AG09309 (cell line): ENCODE data around the gene NELFA.

Experiments used
- DNase-seq: peaks from one replicate; pipeline ENCODE4 v3.0.0-alpha.2; 2010; ENCODE audit warnings: low read depth
- H3K4me3 ChIP-seq: 2 replicates; pipeline ENCODE4 v1.5.1; 2011; ENCODE audit warnings: mild to moderate bottlenecking, low read depth, low read length, moderate library complexity; ENCODE audit not compliant: control insufficient read depth
- CTCF ChIP-seq: IDR thresholded peaks from 2 replicates; pipeline ENCODE4 v1.5.1; 2011; ENCODE audit warnings: mild to moderate bottlenecking, low read depth, low read length, inconsistent platforms; ENCODE audit not compliant: insufficient read depth, control insufficient read depth; ENCODE audit errors: missing control alignments

The NELFA gene

DNA sequence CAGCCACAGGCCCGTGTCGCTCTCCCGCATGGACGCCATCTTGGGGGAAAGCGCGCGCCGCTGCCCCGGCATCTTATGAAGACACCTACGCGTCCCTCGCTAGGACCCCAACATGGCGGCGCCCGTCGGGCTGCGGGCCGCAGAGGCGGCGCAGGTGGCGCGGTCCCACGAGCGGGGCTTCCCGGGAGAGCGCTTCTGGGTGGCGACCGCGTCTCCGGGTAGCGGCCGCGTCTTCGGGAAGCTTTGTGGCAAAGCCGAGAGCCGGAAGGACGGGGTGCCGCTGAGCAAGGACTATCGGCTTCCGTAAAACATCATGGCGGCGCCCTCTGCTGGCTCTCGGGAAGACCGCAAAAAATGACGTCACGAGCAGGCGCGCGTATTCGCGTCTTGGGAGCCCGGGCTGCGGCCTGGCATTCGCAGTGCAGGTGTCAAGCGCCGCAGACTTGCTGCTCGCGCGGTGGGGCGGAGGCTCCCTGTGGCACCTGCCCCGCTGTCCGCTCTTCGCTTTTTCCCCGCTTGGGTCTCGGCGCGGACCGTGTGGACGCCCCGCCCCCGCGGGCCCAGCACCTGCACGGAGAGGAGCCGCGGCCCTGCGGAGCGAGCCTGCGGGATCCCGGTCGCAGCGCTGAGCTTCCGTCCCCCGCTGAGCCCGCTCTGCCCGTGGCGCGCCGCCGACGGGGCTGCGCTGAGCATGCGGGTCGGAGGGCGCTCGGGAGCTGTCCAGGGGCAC is at the start of gene NELFA:
Gene NELFA (minus strand): TSS at position 54 of the 730 bp plus-strand sequence. CDS start 15 bp downstream, at position 39.
- peak; percentile 25 for TF ChIP-seq CTCF
- peak; percentile 53 for DNase-seq

DNA sequence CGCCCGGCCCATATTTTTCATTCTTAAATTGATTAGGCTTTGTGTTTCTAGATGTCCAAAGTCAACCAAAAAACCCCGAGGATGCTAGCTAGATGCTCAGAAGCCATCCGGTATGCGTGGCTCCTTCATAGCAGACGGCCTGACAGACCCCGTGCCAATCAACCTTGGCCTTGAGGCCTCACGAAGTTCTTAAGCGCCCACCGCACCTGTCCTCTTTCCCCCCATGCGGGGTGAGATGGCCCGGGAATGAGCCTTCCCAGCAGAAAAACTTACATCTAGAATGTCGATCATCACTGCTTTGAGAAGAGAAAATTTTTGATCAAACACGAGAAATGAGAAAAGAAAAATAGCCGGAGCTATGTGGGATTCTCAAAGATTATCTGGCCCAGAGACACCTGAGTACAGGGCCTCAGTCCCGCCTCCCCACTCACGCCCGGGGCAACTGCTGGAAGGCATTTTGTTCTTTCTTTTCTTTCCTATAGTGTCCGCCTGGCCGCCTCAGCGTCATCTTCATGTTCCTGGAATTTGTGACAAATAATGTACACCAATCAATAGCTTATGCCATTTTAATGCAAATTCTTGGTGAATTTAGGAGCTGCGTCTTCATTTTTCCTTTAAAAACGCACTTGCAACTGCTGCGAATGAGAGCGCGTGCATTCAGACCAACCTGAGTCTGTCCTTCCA is 48.8 kb upstream of the NELFA start:
- no peak for TF ChIP-seq CTCF
- DNase-seq: no peak
- no peak overlapping the region for H3K4me3 ChIP-seq

More for the DNA sequence above, at the start of gene NELFA:
- peak within 1 kb of the TSS; percentile 74 for H3K4me3 ChIP-seq

GRCh38 chr4:2054217-2054616 is 45.4 kb upstream of the NELFA start:
- H3K4me3 ChIP-seq: no peak overlapping the region
- TF ChIP-seq CTCF: no peak
- no peak for DNase-seq

DNA sequence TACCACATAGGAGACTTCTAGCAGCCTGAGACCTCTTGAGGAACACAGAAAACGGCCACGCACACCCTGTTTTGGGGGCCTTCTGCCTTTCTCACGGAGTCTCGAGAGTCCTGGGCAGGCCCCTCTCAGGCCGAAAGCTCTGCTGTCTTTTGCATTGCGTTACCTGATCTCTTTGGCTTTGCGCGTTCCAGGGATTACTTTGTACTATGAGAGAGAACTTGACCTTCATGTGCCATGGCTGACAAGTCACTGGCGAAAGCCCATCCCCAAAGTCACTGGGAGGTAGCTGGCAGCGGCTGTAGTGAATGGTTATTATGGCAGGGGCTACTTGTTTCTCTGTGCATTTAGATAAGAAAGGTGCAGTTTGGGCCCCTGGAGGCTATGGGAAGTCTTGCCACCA is 42.3 kb upstream of the NELFA start:
- H3K4me3 ChIP-seq: no peak overlapping the region
- TF ChIP-seq CTCF: no peak
- DNase-seq: no peak

GRCh38 chr4:2049811-2050210 is 41.0 kb upstream of the NELFA start:
- no peak for DNase-seq
- TF ChIP-seq CTCF: no peak
- H3K4me3 ChIP-seq: no peak overlapping the region

DNA sequence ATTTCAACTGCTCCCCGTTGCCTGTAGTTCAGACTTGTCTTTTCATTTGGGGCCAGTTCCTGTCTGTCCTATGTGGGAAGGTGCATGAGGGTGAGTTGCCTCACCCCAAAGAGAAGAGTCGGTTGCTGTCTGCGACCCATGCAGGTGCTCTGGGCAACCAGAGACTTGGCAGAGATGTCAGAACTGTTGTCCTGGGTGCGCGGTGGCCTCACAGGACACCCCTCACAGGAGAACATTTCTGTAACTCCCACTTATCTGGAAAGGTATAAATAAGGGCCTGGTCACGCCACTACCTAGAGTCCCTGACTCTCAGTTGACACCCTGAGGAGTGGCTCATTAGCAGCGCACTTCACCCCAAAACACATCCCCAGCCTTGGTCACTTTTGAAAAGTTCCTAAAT is 40.6 kb upstream of the NELFA start:
- no peak overlapping the region for H3K4me3 ChIP-seq
- DNase-seq: no peak
- TF ChIP-seq CTCF: no peak
